Measurements from ENCODE around the gene CDK5. TPM values are rescaled to one million over a fixed set of nuclear protein-coding genes. Genes with fewer than 3 reads are reported as not detected.

CDK5 gene
- total and polyA plus RNA-seq, 2 of the 13 experiments (the other 11 are each of a cell fraction or from before 2014, with no cell fraction given): 16.4 to 21.3 TPM

DNA sequence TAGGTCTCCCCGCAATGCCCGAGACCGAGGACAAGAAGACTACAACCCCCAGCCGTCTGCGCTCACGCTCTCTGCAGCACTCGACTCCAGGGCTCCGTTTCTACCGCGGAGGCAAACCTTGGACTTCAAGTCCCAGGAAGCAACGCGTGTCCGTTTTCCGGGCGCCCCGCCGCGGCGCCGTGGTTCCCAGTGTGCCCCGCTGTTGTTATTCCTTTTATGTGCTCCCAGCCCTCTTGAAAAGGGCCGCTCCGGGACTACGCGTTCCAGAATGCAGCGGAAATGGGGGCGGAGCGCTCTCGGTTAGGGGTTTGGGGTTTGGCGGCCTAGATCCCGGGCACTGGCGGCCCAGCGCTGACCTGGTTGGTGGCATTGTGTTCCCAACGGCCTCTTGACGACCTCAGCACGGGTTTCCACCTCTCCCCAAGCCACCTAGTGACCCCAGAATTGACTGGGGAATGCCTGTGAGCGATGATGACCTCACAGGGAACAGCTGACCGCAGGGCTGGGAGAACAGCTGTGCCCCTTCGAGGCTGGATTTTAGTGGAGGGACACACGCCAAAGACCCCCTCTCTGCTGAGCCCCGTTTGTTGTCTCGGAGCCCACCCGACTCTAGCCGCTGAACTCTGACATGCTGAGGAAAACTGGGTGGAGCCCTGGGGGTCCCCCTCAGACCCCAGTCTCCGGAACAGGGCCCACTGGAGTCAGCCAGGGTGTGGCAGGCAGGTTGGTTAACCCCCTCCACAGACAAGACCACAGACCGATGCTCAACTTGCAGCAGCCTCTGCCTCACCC lies 488 bp upstream of the CDK5 start (continued):
- TF ChIP-seq ZNF18 (CRISPR knock-in tag; IDR thresholded peaks at IDR 0.05; ENCODE audit: insufficient replicate concordance) (no peak), ZNF496 (CRISPR knock-in tag; IDR thresholded peaks at IDR 0.05; ENCODE audit: insufficient replicate concordance) (no peak), ZBTB20 (CRISPR knock-in tag; IDR thresholded peaks at IDR 0.05; ENCODE audit: borderline replicate concordance, low read depth) (0 out of 2 replicates have a peak, but pooled peaks have one; percentile 31), ZNF335 (CRISPR knock-in tag; IDR thresholded peaks at IDR 0.05) (peak; percentile 81; the same call in 1 of the 2 replicates), CEBPB (IDR thresholded peaks at IDR 0.05; ENCODE audit: borderline replicate concordance, low read depth, low read length) (no peak), ZNF747 (CRISPR knock-in tag; IDR thresholded peaks at IDR 0.05; ENCODE audit: borderline replicate concordance) (no peak; the same call in 1 of the 2 replicates), YEATS2 (CRISPR knock-in tag; IDR thresholded peaks at IDR 0.05; ENCODE audit: borderline replicate concordance) (peak; percentile 75; the same call in 1 of the 2 replicates), ZKSCAN1 (IDR thresholded peaks at IDR 0.05; ENCODE audit: low read length) (no peak), ZNF331 (CRISPR knock-in tag; IDR thresholded peaks at IDR 0.05) (0 out of 2 replicates have a peak, but pooled peaks have one; percentile 10), IRX3 (CRISPR knock-in tag; IDR thresholded peaks at IDR 0.05; ENCODE audit: borderline replicate concordance, low read depth) (no peak), ARNTL (CRISPR knock-in tag; IDR thresholded peaks at IDR 0.05) (peak; percentile 72; the same call in 1 of the 2 replicates), CBX1 (IDR thresholded peaks at IDR 0.05; ENCODE audit: low read depth) (no peak), ZNF33B (CRISPR knock-in tag; IDR thresholded peaks at IDR 0.05) (no peak), REPIN1 (CRISPR knock-in tag; IDR thresholded peaks at IDR 0.05; ENCODE audit: borderline replicate concordance, low read depth) (no peak; the same call in 1 of the 2 replicates), RFX1 (IDR thresholded peaks at IDR 0.05) (no peak), ZNF792 (CRISPR knock-in tag; IDR thresholded peaks at IDR 0.05) (peak; percentile 53; the same call in 1 of the 2 replicates), KDM3A (CRISPR knock-in tag; IDR thresholded peaks at IDR 0.05; ENCODE audit: low read depth) (no peak), FOXP1 (IDR thresholded peaks at IDR 0.05) (no peak), FOXP1 (CRISPR knock-in tag; IDR thresholded peaks at IDR 0.05) (no peak), CENPBD1 (CRISPR knock-in tag; IDR thresholded peaks at IDR 0.05; ENCODE audit: borderline replicate concordance, low read depth) (no peak)
- TF ChIP-seq, protein P1, sequence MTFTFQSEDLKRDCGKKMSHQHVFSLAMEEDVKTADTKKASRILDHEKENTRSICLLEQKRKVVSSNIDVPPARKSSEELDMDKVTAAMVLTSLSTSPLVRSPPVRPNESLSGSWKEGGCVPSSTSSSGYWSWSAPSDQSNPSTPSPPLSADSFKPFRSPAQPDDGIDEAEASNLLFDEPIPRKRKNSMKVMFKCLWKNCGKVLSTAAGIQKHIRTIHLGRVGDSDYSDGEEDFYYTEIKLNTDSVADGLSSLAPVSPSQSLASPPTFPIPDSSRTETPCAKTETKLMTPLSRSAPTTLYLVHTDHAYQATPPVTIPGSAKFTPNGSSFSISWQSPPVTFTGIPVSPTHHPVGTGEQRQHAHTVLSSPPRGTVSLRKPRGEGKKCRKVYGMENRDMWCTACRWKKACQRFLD (CRISPR knock-in tag; IDR thresholded peaks at IDR 0.05; ENCODE audit: borderline replicate concordance): peak; percentile 89
- TF ChIP-seq, protein P2, sequence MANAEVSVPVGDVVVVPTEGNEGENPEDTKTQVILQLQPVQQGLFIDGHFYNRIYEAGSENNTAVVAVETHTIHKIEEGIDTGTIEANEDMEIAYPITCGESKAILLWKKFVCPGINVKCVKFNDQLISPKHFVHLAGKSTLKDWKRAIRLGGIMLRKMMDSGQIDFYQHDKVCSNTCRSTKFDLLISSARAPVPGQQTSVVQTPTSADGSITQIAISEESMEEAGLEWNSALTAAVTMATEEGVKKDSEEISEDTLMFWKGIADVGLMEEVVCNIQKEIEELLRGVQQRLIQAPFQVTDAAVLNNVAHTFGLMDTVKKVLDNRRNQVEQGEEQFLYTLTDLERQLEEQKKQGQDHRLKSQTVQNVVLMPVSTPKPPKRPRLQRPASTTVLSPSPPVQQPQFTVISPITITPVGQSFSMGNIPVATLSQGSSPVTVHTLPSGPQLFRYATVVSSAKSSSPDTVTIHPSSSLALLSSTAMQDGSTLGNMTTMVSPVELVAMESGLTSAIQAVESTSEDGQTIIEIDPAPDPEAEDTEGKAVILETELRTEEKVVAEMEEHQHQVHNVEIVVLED (CRISPR knock-in tag; IDR thresholded peaks at IDR 0.05; ENCODE audit: borderline replicate concordance): peak; percentile 97
- TF ChIP-seq, protein P3, sequence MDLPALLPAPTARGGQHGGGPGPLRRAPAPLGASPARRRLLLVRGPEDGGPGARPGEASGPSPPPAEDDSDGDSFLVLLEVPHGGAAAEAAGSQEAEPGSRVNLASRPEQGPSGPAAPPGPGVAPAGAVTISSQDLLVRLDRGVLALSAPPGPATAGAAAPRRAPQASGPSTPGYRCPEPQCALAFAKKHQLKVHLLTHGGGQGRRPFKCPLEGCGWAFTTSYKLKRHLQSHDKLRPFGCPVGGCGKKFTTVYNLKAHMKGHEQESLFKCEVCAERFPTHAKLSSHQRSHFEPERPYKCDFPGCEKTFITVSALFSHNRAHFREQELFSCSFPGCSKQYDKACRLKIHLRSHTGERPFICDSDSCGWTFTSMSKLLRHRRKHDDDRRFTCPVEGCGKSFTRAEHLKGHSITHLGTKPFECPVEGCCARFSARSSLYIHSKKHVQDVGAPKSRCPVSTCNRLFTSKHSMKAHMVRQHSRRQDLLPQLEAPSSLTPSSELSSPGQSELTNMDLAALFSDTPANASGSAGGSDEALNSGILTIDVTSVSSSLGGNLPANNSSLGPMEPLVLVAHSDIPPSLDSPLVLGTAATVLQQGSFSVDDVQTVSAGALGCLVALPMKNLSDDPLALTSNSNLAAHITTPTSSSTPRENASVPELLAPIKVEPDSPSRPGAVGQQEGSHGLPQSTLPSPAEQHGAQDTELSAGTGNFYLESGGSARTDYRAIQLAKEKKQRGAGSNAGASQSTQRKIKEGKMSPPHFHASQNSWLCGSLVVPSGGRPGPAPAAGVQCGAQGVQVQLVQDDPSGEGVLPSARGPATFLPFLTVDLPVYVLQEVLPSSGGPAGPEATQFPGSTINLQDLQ (CRISPR knock-in tag; IDR thresholded peaks at IDR 0.05): no peak

Data from HepG2 (cell line).